HEK293 (cell line): ENCODE measurements around the gene USP31.

Experiments used
- CTCF ChIA-PET: fragments of 350-600 bp; formaldehyde crosslinking; extraction: SDS; loops from one replicate; lab custom pipeline; 2021; ENCODE audit warnings: antibody characterized with exemption; lab: Yijun Ruan, JAX
- POLR2A ChIA-PET: fragments of 300-600 bp; formaldehyde crosslinking; extraction: SDS; loops from one replicate; lab custom pipeline; 2020; ENCODE audit warnings: antibody characterized with exemption, inconsistent platforms; lab: Yijun Ruan, JAX
- H3K27ac ChIP-seq: fragments of 200-500 bp; sonication (Bioruptor generic); 2 replicates; pipeline ENCODE4 v1.5.1; 2014; ENCODE audit warnings: low read depth, low read length, control low read depth, inconsistent platforms; ENCODE audit errors: extremely low read depth
- H3K36me3 ChIP-seq, 2 experiments: fragments of 200-500 bp in 1 of 2; sonication (Bioruptor generic) in 1 of 2; 1 replicate in 1 of 2; 2 replicates in 1 of 2; pipeline ENCODE4 v1.5.1; 2014 to 2017; ENCODE audit warnings: inconsistent platforms in 2 of 2, low read length in 2 of 2; ENCODE audit not compliant: control insufficient read depth in 2 of 2, insufficient read depth in 1 of 2
- H3K4me1 ChIP-seq: fragments of 200-500 bp; sonication (Bioruptor generic); 2 replicates; pipeline ENCODE4 v1.5.1; 2014; ENCODE audit warnings: mild to moderate bottlenecking, low read length, inconsistent platforms; ENCODE audit not compliant: control insufficient read depth, insufficient read depth
- H3K4me3 ChIP-seq: 2 replicates; pipeline ENCODE4 v1.5.1; 2011; ENCODE audit warnings: low read depth, mild to moderate bottlenecking, control low read depth, low read length, moderate library complexity
- H3K9me3 ChIP-seq: fragments of 200-500 bp; sonication (Bioruptor generic); 2 replicates; pipeline ENCODE4 v1.5.1; 2014; ENCODE audit warnings: low read depth, low read length, inconsistent platforms; ENCODE audit not compliant: control insufficient read depth, insufficient read depth
- ATF2 ChIP-seq: fragments of 450-650 bp; formaldehyde crosslinking; IDR thresholded peaks from 2 replicates; pipeline ENCODE4 v1.5.1; 2016; ENCODE audit warnings: missing biosample characterization, missing genetic modification characterization, low read depth
- PATZ1 ChIP-seq: fragments of 450-650 bp; formaldehyde crosslinking; IDR thresholded peaks from 2 replicates; pipeline ENCODE4 v1.5.1; 2016; ENCODE audit warnings: missing biosample characterization, missing genetic modification characterization
- SCRT2 ChIP-seq: fragments of 450-650 bp; formaldehyde crosslinking; IDR thresholded peaks from 2 replicates; pipeline ENCODE4 v1.5.1; 2016; ENCODE audit warnings: missing biosample characterization, missing genetic modification characterization
- TCF7L2 ChIP-seq: IDR thresholded peaks from 2 replicates; pipeline ENCODE4 v1.6.1; 2011; ENCODE audit warnings: low read depth, mild to moderate bottlenecking, inconsistent platforms, low read length, moderate library complexity, borderline replicate concordance
- YY2 ChIP-seq: fragments of 450-650 bp; formaldehyde crosslinking; IDR thresholded peaks from 2 replicates; pipeline ENCODE4 v1.5.1; 2016; ENCODE audit warnings: missing biosample characterization, missing genetic modification characterization
- ZBTB11 ChIP-seq: fragments of 450-650 bp; formaldehyde crosslinking; conservative IDR thresholded peaks from 2 replicates; pipeline ENCODE4 v1.5.1; 2016; ENCODE audit warnings: low read depth, missing biosample characterization, missing genetic modification characterization
- ZBTB17 ChIP-seq: fragments of 450-650 bp; formaldehyde crosslinking; IDR thresholded peaks from 2 replicates; pipeline ENCODE4 v1.5.1; 2016; ENCODE audit warnings: missing biosample characterization, missing genetic modification characterization
- ZBTB21 ChIP-seq: fragments of 450-650 bp; formaldehyde crosslinking; IDR thresholded peaks from 2 replicates; pipeline ENCODE4 v1.5.1; 2017; ENCODE audit warnings: missing biosample characterization, missing genetic modification characterization
- ZEB2 ChIP-seq: fragments of 450-650 bp; formaldehyde crosslinking; IDR thresholded peaks from 2 replicates; pipeline ENCODE4 v1.5.1; 2016; ENCODE audit warnings: missing biosample characterization, missing genetic modification characterization
- ZNF121 ChIP-seq: fragments of 450-650 bp; formaldehyde crosslinking; IDR thresholded peaks from 2 replicates; pipeline ENCODE4 v1.5.1; 2016; ENCODE audit warnings: missing biosample characterization, missing genetic modification characterization
- ZNF184 ChIP-seq: fragments of 450-650 bp; IDR thresholded peaks from 2 replicates; pipeline ENCODE4 v1.5.1; 2018; ENCODE audit warnings: missing biosample characterization, mild to moderate bottlenecking, missing genetic modification characterization
- ZNF324 ChIP-seq: fragments of 450-650 bp; formaldehyde crosslinking; IDR thresholded peaks from 2 replicates; pipeline ENCODE4 v1.5.1; 2016; ENCODE audit warnings: missing biosample characterization, missing genetic modification characterization
- ZNF362 ChIP-seq: fragments of 450-650 bp; formaldehyde crosslinking; IDR thresholded peaks from 2 replicates; pipeline ENCODE4 v1.5.1; 2016; ENCODE audit warnings: missing biosample characterization, missing genetic modification characterization
- ZNF610 ChIP-seq: fragments of 450-650 bp; formaldehyde crosslinking; IDR thresholded peaks from 2 replicates; pipeline ENCODE4 v1.5.1; 2016; ENCODE audit warnings: missing biosample characterization, missing genetic modification characterization, borderline replicate concordance
- ZNF623 ChIP-seq: fragments of 450-650 bp; formaldehyde crosslinking; IDR thresholded peaks from 2 replicates; pipeline ENCODE4 v1.5.1; 2016; ENCODE audit warnings: missing biosample characterization, missing genetic modification characterization
- ZNF624 ChIP-seq: fragments of 450-650 bp; formaldehyde crosslinking; IDR thresholded peaks from 2 replicates; pipeline ENCODE4 v1.5.1; 2017; ENCODE audit warnings: missing biosample characterization, missing genetic modification characterization
- ZNF707 ChIP-seq: fragments of 450-650 bp; formaldehyde crosslinking; IDR thresholded peaks from 2 replicates; pipeline ENCODE4 v1.5.1; 2016; ENCODE audit warnings: missing biosample characterization, missing genetic modification characterization
- ZNF791 ChIP-seq: fragments of 450-650 bp; formaldehyde crosslinking; IDR thresholded peaks from 2 replicates; pipeline ENCODE4 v1.5.1; 2016; ENCODE audit warnings: missing biosample characterization, missing genetic modification characterization
- ZSCAN5A ChIP-seq: fragments of 450-650 bp; formaldehyde crosslinking; IDR thresholded peaks from 2 replicates; pipeline ENCODE4 v1.5.1; 2016; ENCODE audit warnings: missing biosample characterization, missing genetic modification characterization

USP31 gene

GRCh38 chr16:23195366-23195978 lies 46.2 kb upstream of the USP31 start (continued):
- TF ChIP-seq ZNF121 (no peak), ATF2 (tag by site-specific recombination) (no peak), SCRT2 (tag by site-specific recombination) (no peak)
- TF ChIP-seq, all 188 proteins: peak for 0

- Histone ChIP-seq H3K27ac (no peak overlapping the region), H3K9me3 (no peaks in the 10 kb centered on the region), H3K4me3 (no peak overlapping the region), H3K4me1 (no peaks in the 10 kb centered on the region), H3K36me3 (no peaks in the 10 kb centered on the region)
- ChIA-PET POLR2A (no interaction called here), CTCF (interaction anchor here (0.6 kb wide), 1 partner anchor 13 kb away, joined by 3 read pairs; the partner anchor contains the start of gene SCNN1G)
- TF ChIP-seq ZBTB21 (tag by site-specific recombination) (no peak), ZBTB17 (tag by site-specific recombination) (peak; percentile 27; the same call in 1 of the 2 replicates), ZNF791 (tag by site-specific recombination) (no peak), ZNF610 (tag by site-specific recombination) (no peak), ZSCAN5A (tag by site-specific recombination) (no peak)
These were observed 45.4 kb upstream of the USP31 start for GRCh38 chr16:23194497-23195221.

GRCh38 chr16:23188911-23189310 lies 39.7 kb upstream of the USP31 start:
- H3K36me3 ChIP-seq = no peaks in the 10 kb centered on the region
- ChIA-PET POLR2A (no interaction called here), CTCF (no interaction called here)
- H3K4me3 ChIP-seq = no peak overlapping the region
- no peaks in the 10 kb centered on the region for H3K4me1 ChIP-seq
- TF ChIP-seq ZNF324 (no peak), ZNF184 (no peak), ZNF362 (tag by site-specific recombination) (no peak), PATZ1 (no peak), YY2 (no peak), TCF7L2 (no peak), ZEB2 (tag by site-specific recombination) (no peak), ZNF624 (tag by site-specific recombination) (no peak), ZBTB21 (tag by site-specific recombination) (no peak), ZNF623 (tag by site-specific recombination) (no peak), ZNF707 (tag by site-specific recombination) (no peak), ZBTB11 (no peak)
- H3K9me3 ChIP-seq = no peaks in the 10 kb centered on the region
- no peak overlapping the region for H3K27ac ChIP-seq
